ENCODE data around the gene PPP1R37.

Gene PPP1R37

DNA sequence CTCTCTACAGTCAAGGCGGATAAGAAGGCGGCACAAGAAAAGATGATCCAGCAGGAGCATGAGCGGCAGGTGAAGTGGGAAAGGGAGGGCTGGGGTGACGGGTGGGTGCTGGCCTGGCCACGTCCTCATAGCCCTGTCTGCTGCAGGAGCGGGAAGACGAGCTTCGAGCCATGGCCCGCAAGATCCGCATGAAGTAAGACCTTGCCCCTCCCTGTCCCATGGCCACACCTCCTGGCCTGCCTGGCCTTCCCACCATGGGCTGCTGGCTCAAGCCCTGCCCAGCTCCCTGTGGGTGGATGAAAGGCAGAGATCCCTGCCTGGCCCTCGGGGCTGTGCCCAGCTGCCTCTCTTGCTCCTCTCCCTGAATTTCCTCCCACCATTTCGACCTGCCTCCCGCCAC is 23.9 kb upstream of the PPP1R37 start:
- DNase-seq (ENCODE audit: extremely low spot score), result no peak
- ChIA-PET POLR2A (interaction anchor here (0.9 kb wide), 1 partner anchor 30 kb away, joined by 5 read pairs; the partner anchor contains the start of gene CLASRP), CTCF (interaction anchor here (1.9 kb wide), 1 partner anchor 10 kb away, joined by 9 read pairs; no protein-coding TSS in a partner anchor)
- TF ChIP-seq, protein P1, sequence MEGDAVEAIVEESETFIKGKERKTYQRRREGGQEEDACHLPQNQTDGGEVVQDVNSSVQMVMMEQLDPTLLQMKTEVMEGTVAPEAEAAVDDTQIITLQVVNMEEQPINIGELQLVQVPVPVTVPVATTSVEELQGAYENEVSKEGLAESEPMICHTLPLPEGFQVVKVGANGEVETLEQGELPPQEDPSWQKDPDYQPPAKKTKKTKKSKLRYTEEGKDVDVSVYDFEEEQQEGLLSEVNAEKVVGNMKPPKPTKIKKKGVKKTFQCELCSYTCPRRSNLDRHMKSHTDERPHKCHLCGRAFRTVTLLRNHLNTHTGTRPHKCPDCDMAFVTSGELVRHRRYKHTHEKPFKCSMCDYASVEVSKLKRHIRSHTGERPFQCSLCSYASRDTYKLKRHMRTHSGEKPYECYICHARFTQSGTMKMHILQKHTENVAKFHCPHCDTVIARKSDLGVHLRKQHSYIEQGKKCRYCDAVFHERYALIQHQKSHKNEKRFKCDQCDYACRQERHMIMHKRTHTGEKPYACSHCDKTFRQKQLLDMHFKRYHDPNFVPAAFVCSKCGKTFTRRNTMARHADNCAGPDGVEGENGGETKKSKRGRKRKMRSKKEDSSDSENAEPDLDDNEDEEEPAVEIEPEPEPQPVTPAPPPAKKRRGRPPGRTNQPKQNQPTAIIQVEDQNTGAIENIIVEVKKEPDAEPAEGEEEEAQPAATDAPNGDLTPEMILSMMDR (IDR thresholded peaks at IDR 0.05; ENCODE audit: control extremely low read depth, extremely low read depth, low read depth, missing control alignments), result no peak

DNA sequence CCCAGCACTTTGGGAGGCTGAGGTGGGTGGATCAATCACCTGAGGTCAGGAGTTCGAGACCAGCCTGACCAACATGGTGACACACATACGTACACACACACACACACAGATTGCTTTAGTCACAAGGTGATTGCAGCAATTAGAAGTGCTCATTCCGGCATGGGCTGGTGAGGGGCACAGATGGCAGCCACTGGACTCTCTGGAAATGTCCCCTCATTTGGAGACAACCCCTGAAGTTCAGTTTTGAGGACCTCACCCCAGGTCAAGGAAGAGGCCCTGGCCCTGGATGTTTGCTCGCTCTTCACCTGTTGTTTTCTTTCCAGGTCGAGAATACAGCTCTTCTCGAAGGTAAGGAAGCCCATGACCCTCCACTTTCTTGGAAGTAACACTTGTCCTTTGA is 22.8 kb upstream of the PPP1R37 start:
- POLR2A ChIA-PET, result no interaction called here
- TF ChIP-seq, protein P1 (IDR thresholded peaks at IDR 0.05; ENCODE audit: control extremely low read depth, extremely low read depth, low read depth, missing control alignments), result no peak
- DNase-seq (ENCODE audit: extremely low spot score), result no peak
- CTCF ChIA-PET, result no interaction called here

DNA sequence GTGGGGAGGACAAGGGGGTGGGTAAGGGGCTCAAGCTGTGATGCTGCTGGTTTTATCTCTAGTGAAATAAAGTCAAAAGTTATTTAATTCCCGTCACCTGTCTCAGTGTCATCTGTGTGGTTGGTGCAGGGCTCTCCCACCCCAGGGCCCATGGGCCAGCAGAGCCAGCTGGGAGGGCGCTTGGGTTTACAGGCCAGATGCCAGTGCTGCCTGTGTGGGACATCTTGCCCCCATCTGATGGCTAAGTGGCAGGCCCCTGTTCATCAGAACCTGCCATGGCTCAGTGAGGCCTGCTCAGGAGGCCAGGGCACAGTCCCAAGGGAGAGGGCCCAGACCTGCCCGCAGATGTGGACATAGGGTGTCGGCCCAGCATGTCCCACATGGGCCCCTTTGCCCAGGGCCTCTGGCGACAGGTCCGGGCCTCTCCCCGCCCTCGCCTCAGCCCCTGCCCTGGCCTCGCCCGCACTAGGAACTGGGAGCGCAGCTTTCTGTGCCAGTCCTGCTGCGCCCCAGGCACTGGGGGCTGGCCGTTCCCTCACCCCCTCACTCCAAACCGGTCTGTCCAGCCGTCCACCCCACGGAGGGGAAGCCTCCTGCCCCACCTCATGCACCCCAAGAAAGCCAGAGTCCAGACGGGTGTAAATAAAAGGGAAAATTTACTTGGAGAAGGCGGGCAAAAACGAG is 22.0 kb upstream of the PPP1R37 start:
- DNase-seq (ENCODE audit: extremely low spot score), result no peak
- CTCF ChIA-PET, result no interaction called here
- TF ChIP-seq, protein P1 (IDR thresholded peaks at IDR 0.05; ENCODE audit: control extremely low read depth, extremely low read depth, low read depth, missing control alignments), result no peak
- POLR2A ChIA-PET, result no interaction called here

DNA sequence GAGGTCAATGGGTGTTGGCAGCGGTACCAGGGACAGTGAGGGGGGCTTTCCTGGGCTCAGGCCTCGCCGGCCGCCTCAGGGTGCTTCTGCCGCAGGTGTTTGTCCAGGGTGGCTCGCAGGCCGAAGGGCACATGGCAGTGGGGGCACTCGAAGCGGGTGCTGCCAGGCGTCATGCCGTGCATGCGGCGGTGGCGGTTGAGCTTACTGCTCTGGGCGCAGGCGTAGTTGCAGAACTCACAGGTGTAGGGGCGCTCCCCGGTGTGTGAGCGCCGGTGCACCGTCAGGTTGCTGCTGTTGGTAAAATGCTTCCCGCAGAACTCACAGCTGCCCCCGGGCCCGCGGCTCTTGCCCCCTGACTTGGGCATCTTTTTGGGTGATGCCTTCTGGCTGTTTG is 21.4 kb upstream of the PPP1R37 start:
- ChIA-PET CTCF (interaction anchor here (5.9 kb wide), 1 partner anchor 12 kb away, joined by 48 read pairs; no protein-coding TSS in a partner anchor), POLR2A (no interaction called here)
- DNase-seq (ENCODE audit: extremely low spot score), result no peak

DNA sequence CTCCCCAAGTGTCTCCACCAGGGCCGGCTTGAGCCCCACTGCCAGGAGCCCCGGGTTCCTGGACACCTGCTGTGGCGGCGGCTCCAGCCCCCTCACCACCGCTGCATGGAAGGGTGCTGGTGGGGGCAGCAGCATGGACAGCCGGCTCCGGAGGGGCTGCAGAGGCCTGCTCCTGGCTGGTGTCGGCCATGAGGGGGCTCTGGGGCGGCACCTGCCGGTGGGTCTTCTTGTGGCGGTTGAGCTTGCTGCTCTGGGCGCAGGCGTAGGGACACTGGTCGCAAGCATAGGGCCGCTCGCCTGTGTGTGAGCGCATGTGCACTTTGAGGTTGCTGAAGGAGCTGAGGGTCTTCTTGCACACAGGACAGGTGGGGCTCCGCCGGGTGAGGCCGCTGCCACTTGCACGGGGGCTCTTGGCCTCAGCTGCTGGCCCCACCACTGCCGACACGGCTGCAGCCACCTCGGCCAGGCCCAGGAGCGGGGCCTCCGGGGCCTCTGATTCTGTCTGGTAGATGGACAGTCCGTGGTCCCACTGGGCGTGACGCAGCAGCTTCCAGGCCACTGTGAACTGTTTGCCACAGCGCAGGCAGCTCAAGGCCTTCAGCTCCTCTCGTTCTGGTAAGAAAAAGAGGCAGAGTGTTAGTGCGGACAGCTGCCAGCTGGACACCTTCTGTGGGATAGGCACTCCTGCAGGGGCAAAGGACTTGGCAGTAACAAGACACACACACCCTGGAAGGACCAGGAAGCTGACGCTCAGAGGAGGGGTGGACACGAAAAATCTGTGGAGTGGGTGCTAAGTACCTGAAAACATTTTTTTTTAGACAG is 20.8 kb upstream of the PPP1R37 start:
- TF ChIP-seq, protein P1 (IDR thresholded peaks at IDR 0.05; ENCODE audit: control extremely low read depth, extremely low read depth, low read depth, missing control alignments), result no peak
- ChIA-PET POLR2A (no interaction called here), CTCF (interaction anchor here (1.6 to 5.9 kb wide), 2 partner anchors 12 to 53 kb away, joined by 3 to 48 read pairs; no protein-coding TSS in a partner anchor)
- no peak for DNase-seq (ENCODE audit: extremely low spot score)

More for the DNA sequence above, 21.4 kb upstream of the PPP1R37 start:
- TF ChIP-seq, protein P1 (IDR thresholded peaks at IDR 0.05; ENCODE audit: control extremely low read depth, extremely low read depth, low read depth, missing control alignments), result no peak

DNA sequence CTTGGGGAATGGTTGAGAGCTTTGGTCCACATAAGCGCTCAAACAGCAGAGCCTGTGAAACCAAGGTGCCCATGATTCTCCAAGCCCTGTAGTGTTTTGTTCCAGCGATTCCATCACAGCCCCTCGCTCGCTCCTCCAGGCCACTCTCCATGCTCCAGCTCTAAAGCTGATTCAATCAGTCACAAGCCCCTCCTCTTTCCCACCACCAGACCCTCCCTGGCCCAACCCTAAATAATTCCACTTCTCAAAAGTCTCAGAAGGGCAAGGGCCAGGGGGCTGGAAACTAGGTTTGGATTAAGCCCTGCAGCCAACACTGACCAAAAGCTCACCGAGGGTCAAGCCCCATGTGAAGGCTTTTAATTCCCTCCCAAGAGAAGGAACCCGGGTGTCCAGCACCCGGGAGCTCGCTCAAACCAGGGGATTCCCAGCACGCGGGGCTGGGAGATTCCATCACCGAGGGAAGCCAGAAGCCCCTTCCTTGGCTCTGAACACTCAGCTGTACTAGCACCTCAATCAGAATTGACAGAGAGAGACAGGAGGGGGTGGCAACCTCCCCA is 18.2 kb upstream of the PPP1R37 start:
- ChIA-PET POLR2A (interaction anchor here (0.6 to 0.9 kb wide), 2 partner anchors 31 to 36 kb away, joined by 3 to 4 read pairs; partner anchors contain the start of gene CLASRP), CTCF (interaction anchor here (0.9 to 5.9 kb wide), 6 partner anchors 10 to 104 kb away, joined by 3 to 48 read pairs (median 4); partner anchors contain the start of genes BLOC1S3 and PPP1R37)
- TF ChIP-seq, protein P1 (IDR thresholded peaks at IDR 0.05; ENCODE audit: control extremely low read depth, extremely low read depth, low read depth, missing control alignments), result no peak
- no peak for DNase-seq (ENCODE audit: extremely low spot score)

Data from GM10248 (cell line).